Endothelial cell of umbilical vein (primary cell): ENCODE measurements around the gene EVX2. TPM values are rescaled to one million over a fixed set of nuclear protein-coding genes. Genes with fewer than 3 reads are reported as not detected.

Source experiments
- BruUV-seq: library from RNA; stranded (reverse); fragments of 400-500 nt; replicated peaks from 2 replicates; lab custom pipeline; 2021; lab: Mats Ljungman, UMichigan
- CTCF ChIA-PET: fragments of 300-600, 350-600 bp; sonication (Branson Sonifier 250); formaldehyde crosslinking; loops from one replicate; lab custom pipeline; 2021; ENCODE audit warnings: antibody characterized with exemption, inconsistent platforms; lab: Charles Lee
- POLR2A ChIA-PET: fragments of 300-600, 350-600 bp; sonication (Branson Sonifier 250); formaldehyde crosslinking; loops from one replicate; lab custom pipeline; 2021; ENCODE audit warnings: antibody characterized with exemption, inconsistent platforms; lab: Charles Lee
- DNase-seq: peaks from one replicate; pipeline ENCODE4 v3.0.0-alpha.2; 2011; ENCODE audit warnings: low read depth, low spot score
- FAIRE-seq: peaks from 2 replicates; lab custom pipeline; 2011; peaks lifted over from hg19 to GRCh38; lab: Jason Lieb, UNC
- H2AFZ ChIP-seq: 2 replicates; pipeline ENCODE4 v1.6.0; 2012; ENCODE audit warnings: low read depth, low read length, control low read depth, inconsistent platforms
- H3K27ac ChIP-seq: 2 replicates; pipeline ENCODE4 v1.5.1; 2011; ENCODE audit warnings: low read depth, mild to moderate bottlenecking, control low read depth, low read length, moderate library complexity; ENCODE audit not compliant: insufficient read depth
- H3K27me3 ChIP-seq, 2 experiments: 2 replicates each; pipeline versions ENCODE4 v1.6.0 to v1.6.1; 2011; ENCODE audit warnings: low read length in 2 of 2, mixed read lengths in 1 of 2; ENCODE audit not compliant: control insufficient read depth in 2 of 2, insufficient read depth in 2 of 2
- H3K36me3 ChIP-seq, 2 experiments: 2 replicates in 1 of 2; 3 replicates in 1 of 2; pipeline ENCODE4 v1.5.1; 2011; ENCODE audit warnings: low read length in 2 of 2, mild to moderate bottlenecking in 1 of 2, moderate library complexity in 1 of 2; ENCODE audit not compliant: control insufficient read depth in 2 of 2, insufficient read depth in 2 of 2; ENCODE audit errors: extremely low read depth in 1 of 2
- H3K4me1 ChIP-seq: 3 replicates; pipeline ENCODE4 v1.5.1; 2011; ENCODE audit warnings: mild to moderate bottlenecking, low read length; ENCODE audit not compliant: control insufficient read depth, insufficient read depth; ENCODE audit errors: extremely low read depth
- H3K4me2 ChIP-seq: 2 replicates; pipeline ENCODE4 v1.6.1; 2011; ENCODE audit warnings: low read length, control low read depth, mixed read lengths; ENCODE audit not compliant: insufficient read depth
- H3K4me3 ChIP-seq, 3 experiments: fragments of 200-600 bp in 1 of 3; sonication (generic), shearing (Covaris generic) in 1 of 3; replicated peaks in 1 of 3; 2 replicates each; pipeline ENCODE4 v1.5.1; 2011 to 2016; ENCODE audit warnings: control low read depth in 3 of 3, low read length in 3 of 3, mild to moderate bottlenecking in 2 of 3, inconsistent platforms in 1 of 3, low read depth in 1 of 3, moderate library complexity in 1 of 3; ENCODE audit not compliant: insufficient read depth in 1 of 3
- H3K79me2 ChIP-seq: 2 replicates; pipeline ENCODE4 v1.6.0; 2012; ENCODE audit warnings: low read length, inconsistent platforms; ENCODE audit not compliant: control insufficient read depth, insufficient read depth
- H3K9ac ChIP-seq: replicated peaks from 2 replicates; pipeline ENCODE3; 2011; ENCODE audit warnings: low read length, control low read depth; ENCODE audit not compliant: insufficient read depth; ENCODE audit errors: extremely low read depth
- H3K9me1 ChIP-seq: replicated peaks from 3 replicates; pipeline ENCODE4 v1.6.0; 2011; ENCODE audit warnings: mild to moderate bottlenecking, low read length; ENCODE audit not compliant: control insufficient read depth, insufficient read depth; ENCODE audit errors: extremely low read depth
- H3K9me3 ChIP-seq: replicated peaks from 2 replicates; pipeline ENCODE4 v1.5.1; 2012; ENCODE audit warnings: low read length, inconsistent platforms; ENCODE audit not compliant: control insufficient read depth, insufficient read depth
- H4K20me1 ChIP-seq: replicated peaks from 2 replicates; pipeline ENCODE3; 2011; ENCODE audit warnings: mild to moderate bottlenecking, low read length; ENCODE audit not compliant: control insufficient read depth, insufficient read depth; ENCODE audit errors: extremely low read depth
- EZH2 ChIP-seq: IDR thresholded peaks from 2 replicates; pipeline ENCODE4 v1.6.1; 2012; ENCODE audit warnings: borderline replicate concordance, low read depth, mild to moderate bottlenecking, moderate library complexity, low read length, inconsistent platforms; ENCODE audit not compliant: severe bottlenecking
- FOS ChIP-seq: IDR thresholded peaks from 2 replicates; pipeline ENCODE4 v1.6.1; 2011; ENCODE audit warnings: mild to moderate bottlenecking, low read length, moderate library complexity, borderline replicate concordance; ENCODE audit not compliant: insufficient read depth
- GATA2 ChIP-seq: IDR thresholded peaks from 2 replicates; pipeline ENCODE4 v1.7.0; 2011; ENCODE audit warnings: low read depth, mild to moderate bottlenecking, moderate library complexity, mixed read lengths, low read length; ENCODE audit not compliant: insufficient read length, insufficient read depth
- JUN ChIP-seq: IDR thresholded peaks from 2 replicates; pipeline ENCODE4 v1.6.1; 2011; ENCODE audit warnings: borderline replicate concordance, low read depth; ENCODE audit not compliant: insufficient read length, insufficient read depth
- POLR2AphosphoS5 ChIP-seq: IDR thresholded peaks from 2 replicates; pipeline ENCODE4 v1.6.1; 2012; ENCODE audit warnings: low read depth, mild to moderate bottlenecking, control low read depth, low read length, moderate library complexity; ENCODE audit not compliant: insufficient read depth
- dilution Hi-C: fragments of 300-500 bp; cut with MboI; formaldehyde crosslinking; loops from one replicate; pipeline ENCODE4 v1.15.0; 2019; ENCODE audit warnings: low sequenced_read_pairs; ENCODE audit not compliant: extremely low pct_ligation_motif_present
- intact Hi-C: fragments of 100-400 bp; cut with micrococcal nuclease; formaldehyde crosslinking; loops from one replicate; pipeline ENCODE4 v1.10.0; 2022
- polyA plus RNA-seq, 4 experiments: library from polyadenylated mRNA; depleted of rRNA in 3 of 4; stranded (reverse) in 3 of 4; unstranded in 1 of 4; fragments of >200 nt; gene quantifications; 2 replicates each; pipeline versions ENCODE4 v1.2.1 to v1.2.3, GENCODE V29; 2011 to 2012; ENCODE audit warnings: missing spikeins in 1 of 4
- total RNA-seq: library from RNA; stranded (reverse); gene quantifications from 2 replicates; pipeline ENCODE4 v1.2.3, GENCODE V29; 2021

The EVX2 gene
- total and polyA plus RNA-seq, 2 donors (not counting 3 experiments of a cell fraction or from before 2014, with no cell fraction given), result not detected

DNA sequence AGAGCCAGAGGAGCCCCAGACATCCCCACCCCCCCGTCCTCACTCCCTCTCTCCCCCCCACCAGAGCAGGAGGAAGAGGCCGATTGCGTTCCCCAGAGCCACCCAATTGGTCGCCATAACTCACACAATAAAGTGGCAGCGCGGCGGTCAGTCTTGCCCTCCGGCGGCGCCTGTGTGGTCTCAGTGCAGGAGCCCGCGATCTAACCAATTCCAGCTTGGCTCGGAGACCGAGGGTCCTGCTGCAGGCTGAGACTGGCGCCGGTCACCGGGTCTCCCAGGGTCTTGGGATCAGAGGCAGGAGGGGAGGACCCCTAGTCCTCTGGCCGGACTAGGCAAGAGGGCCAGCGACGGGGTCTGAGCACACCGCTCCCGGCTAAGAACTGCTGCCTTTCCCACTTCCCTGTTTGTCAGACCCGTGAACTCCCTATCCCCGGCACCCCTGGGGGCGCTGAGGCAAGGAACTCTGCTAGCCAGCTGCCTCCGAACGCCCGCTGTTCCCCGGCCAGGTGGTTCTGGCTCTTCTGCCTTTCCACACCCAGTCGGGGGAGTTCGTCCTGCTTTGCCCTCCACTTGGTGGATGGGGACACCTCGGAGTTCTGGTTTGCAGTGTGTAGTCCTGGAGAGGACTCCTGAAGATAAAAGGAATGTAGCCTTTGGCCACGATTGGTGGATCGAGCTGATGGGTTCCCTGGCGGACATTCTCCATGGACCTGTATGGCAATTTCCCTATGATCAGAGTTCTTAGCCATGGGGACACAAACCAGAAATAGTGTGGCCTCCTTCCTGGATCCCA lies 14.8 kb upstream of the EVX2 start:
- Histone ChIP-seq H3K4me2 (no peak overlapping the region), H3K9ac (no peak overlapping the region), H3K9me3 (no peaks in the 10 kb centered on the region), H3K36me3 (no peaks in the 10 kb centered on the region), H3K27me3 (peaks cover 94 to 99% of the 10 kb centered on the region in 2 experiments), H3K9me1 (no peaks in the 10 kb centered on the region), H2AFZ (no peak overlapping the region), H4K20me1 (peaks cover 6% of the 10 kb centered on the region), H3K27ac (no peak overlapping the region), H3K79me2 (no peaks in the 10 kb centered on the region), H3K4me3 (no peak overlapping the region), H3K4me1 (peaks cover 5% of the 10 kb centered on the region)
- DNase-seq, result no peak
- dilution Hi-C loops, result no loop called here
- ChIA-PET CTCF (interaction anchor here (1.1 to 6.0 kb wide), 13 partner anchors 9 to 1399 kb away, joined by 3 to 113 read pairs (median 9); partner anchors contain the start of gene HOXD11), POLR2A (no interaction called here)
- intact Hi-C loops, result loop anchor here (5.0 kb wide), 2 partner anchors 786 to 1396 kb away; no protein-coding TSS in a partner anchor
- BruUV-seq, result no TSS peak
- peak; percentile 71 for TF ChIP-seq EZH2
- TF ChIP-seq GATA2, result no peak
- TF ChIP-seq FOS, result no peak
- TF ChIP-seq JUN, result no peak
- TF ChIP-seq POLR2AphosphoS5, result no peak
- FAIRE-seq, result no peak
